Measurements from ENCODE around the gene ZCRB1. TPM values are rescaled to one million over a fixed set of nuclear protein-coding genes. Genes with fewer than 3 reads are reported as not detected.

Gene ZCRB1
- polyA plus RNA-seq, 1 donor: 96.7 TPM

DNA sequence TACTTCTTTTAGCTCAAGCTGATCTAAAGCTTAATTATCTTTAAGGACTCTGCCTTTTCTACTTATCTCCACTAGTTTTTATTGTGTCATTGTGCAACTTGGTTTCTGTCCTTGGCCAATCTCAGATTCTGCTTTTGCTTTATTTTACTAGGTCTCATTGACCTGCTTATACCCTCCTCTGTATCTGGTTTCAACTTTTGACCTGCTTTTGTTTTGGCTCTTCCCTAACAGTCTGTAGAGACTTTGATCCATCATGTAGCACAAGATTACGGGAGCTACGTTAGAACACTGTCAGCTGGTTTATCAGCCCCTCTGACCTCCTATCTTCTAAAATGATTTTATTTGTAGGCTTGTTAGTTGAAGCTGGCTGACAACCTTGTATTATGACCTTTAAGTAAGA, 43.6 kb downstream of the ZCRB1 start:
- DNase-seq: no peak

DNA sequence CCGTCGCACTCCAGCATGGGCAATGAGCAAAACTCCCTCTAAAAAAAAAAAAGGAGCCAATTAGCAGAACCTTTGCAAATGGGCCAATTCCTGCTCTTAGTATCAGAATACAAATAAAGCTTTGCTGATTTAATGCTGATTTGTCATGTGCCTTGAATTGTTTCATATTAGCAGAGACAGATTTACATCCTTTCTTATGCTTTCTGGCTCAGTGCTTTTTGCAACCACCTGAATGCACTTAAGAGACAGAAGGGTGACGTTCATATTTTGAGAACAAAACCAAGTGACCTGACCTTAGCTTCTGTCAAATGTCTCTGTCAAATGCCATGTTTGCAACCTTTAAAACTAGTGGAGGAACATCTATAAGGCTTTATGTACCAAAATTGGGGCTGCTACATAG, 44.0 kb downstream of the ZCRB1 start:
- DNase-seq: no peak

DNA sequence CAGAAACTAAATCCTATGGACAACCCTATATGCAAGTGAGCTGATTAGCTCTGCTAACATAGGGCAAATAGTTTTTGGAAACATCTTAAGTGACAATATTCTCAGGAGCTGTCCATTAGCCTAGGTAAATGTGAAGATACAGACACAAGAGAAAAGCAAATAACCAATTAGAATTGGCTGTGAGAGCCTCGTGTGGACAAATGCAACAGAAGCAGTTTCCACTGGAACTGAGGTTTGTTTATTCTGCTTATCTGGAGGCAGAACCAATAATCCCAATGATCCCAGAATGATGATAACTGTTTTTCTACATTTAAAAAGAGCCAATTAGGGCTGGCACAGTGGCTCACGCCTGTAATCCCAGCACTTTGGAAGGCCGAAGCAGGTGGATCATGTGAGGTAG, 44.6 kb downstream of the ZCRB1 start:
- DNase-seq: no peak

DNA sequence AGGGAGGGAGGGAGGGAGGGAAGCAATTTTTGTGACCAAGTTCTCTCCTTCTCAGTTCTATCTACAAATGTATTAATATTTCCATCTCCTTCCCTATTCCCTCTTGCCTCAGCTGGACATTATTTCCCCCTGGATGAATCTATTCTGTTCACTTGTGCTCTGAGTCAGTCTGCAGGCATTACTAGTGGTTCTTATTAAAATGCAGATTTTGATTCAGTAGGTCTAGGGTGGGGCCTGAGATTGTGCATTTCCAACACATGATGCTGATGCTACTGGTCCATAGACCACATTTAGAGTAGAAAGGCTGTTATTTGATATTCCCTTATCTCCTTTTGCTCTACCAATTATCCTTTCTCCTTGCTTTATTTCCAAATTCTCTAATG, 47.8 kb downstream of the ZCRB1 start:
- DNase-seq: no peak

DNA sequence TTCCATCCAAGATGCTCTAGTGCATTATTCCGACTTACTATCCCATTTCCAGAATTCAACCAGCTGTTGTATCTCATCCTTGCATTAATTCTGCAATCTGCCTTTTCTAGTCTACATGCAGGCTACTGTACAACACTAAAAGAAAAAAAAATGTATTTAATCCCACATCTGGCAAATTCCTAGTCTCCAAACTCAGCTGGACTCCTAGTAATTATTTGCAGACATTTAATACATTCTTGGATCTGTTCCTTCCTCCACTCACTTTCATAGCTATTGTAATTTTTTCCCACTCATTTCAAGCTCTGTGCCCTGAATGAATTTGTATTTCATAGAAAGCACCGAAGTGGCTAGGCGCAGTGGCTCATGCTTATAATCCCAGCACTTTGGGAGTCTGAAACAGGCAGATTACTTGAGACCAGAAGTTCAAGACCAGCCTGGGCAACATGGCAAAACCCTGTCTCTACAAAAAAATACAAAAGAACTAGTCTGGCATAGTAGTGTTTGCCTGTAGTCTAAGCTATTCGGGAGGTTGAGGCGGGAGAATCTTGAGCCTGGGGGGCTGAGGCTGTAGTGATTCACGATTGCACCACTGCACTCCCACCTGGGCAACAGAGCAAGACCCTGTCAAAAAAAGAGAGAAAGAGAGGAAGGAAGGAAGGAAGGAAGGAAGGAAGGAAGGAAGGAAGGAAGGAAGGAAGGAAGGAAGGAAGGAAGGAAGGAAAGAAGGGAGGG, 48.3 kb downstream of the ZCRB1 start:
- DNase-seq: no peak

DNA sequence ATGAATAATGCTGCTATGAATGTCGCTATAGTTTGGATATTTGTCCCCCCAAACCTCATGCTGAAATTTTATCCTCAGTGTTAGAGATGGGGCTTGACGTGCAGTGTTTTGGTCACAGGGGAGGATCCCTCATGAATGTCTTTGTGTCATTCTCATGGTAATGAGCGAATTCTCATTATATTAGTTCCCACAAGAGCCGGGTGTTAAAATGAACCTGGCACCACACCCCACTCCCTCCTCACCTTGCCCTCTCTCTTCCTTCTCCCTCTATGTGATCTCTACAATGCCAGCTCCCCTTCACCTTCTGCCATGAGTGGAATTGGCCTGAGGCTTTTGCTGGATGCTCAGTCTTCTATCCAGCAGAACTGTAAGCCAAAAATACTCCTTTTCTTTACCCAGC, 50.4 kb downstream of the ZCRB1 start:
- no peak for DNase-seq

GRCh38 chr12:42273706-42274105, 52.2 kb downstream of the ZCRB1 start:
- DNase-seq: no peak

DNA sequence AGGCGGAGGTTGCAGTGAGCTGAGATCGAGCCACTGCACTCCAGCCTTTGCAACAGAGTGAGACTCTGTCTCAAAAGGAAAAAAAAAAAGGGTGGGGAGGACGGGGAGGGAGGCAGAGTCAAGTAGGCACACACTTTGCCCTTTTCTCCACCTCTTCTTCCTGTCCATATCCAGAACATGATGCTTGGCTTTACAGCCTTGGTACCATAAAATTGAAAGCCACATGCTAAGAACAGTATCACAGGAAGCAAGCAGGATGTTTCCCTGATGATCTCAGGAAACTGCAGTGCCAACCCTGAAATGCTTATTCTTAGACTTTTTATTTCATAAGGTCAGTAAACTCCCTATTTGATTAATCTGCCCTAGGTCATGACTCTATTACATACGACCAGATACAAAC, 55.3 kb downstream of the ZCRB1 start:
- DNase-seq: no peak

DNA sequence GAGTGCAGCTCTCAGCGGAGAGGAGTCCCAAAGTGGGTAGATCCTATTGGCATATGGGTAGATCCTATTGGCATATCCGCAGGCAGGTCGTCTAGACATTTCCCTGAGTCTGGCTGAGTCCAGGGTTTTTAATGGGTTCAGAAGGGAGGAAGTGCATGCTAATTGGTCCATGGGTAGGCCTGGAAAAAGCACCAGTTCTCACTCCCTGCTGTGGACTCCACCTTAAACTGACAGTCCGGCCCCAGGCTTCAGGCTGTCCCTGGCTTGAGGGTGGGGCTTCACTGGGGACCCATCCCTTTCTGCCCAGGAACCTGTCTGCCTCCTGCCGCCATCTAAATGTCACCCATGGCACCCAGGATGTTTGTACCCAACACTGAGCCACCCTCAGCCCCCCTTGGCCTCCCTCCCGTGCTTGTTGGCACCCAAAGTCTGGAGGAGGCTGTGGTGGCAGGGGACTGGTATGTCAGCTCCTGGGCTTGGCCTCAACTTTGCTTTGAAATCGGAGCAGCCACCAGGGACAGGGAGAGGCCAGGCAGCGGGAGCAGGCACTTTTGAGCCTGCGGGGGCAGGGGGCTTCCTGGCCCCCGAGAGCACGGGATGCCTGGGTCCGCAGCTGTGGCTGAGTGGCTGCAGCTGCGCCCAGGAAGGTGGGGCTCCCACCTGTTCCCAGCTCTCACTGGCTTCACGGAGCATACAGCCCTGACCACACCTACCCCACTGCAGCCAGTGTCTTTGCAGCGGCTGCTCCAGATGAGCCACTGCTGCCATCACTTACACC, 58.3 kb downstream of the ZCRB1 start:
- DNase-seq: no peak

GRCh38 chr12:42266579-42267230, 59.2 kb downstream of the ZCRB1 start:
- no peak for DNase-seq

- DNase-seq: no peak
Measured at GRCh38 chr12:42262271-42262670, 63.6 kb downstream of the ZCRB1 start.

Other genes with a start within 250 kb of the ZCRB1 start
- gene GXYLT1, start 181.2 kb downstream of the ZCRB1 start, polyA plus RNA-seq (ENCODE audit: insufficient read length): 35.1 TPM
- 29.0 TPM for gene YAF2, start 87.8 kb downstream of the ZCRB1 start, polyA plus RNA-seq (ENCODE audit: insufficient read length)
- 79.3 TPM for gene PPHLN1, start 73 bp upstream of the ZCRB1 start, polyA plus RNA-seq (ENCODE audit: insufficient read length)

All from left kidney (tissue), 2 donors.